ENCODE data around the gene C2orf68.

DNA sequence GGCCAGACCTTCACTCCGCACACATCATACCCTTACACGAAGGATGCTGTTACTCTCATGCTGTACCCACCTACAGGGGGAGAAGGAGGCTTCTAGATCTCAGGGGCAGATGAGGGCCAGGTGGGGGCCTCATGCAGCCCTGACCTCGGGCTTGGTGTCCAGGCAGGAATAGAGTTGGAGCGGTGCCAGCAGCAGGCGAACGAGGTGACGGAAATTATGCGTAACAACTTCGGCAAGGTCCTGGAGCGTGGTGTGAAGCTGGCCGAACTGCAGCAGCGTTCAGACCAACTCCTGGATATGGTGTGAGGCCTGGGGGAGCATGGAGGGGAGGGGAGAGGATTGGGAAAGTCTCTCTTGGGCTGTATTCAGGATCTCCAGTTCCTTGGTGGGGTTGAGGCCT lies 20.3 kb downstream of the C2orf68 start:
- TF ChIP-seq CTCF (IDR thresholded peaks at IDR 0.05) (no peak), POLR2AphosphoS5 (IDR thresholded peaks at IDR 0.05; ENCODE audit: low read depth, low read length) (no peak), TCF7L2 (IDR thresholded peaks at IDR 0.05; ENCODE audit: low read depth, low read length) (no peak), SIN3A (IDR thresholded peaks at IDR 0.05; ENCODE audit: borderline replicate concordance, insufficient read depth, low read depth, low read length) (no peak)
- TF ChIP-seq, protein P1, sequence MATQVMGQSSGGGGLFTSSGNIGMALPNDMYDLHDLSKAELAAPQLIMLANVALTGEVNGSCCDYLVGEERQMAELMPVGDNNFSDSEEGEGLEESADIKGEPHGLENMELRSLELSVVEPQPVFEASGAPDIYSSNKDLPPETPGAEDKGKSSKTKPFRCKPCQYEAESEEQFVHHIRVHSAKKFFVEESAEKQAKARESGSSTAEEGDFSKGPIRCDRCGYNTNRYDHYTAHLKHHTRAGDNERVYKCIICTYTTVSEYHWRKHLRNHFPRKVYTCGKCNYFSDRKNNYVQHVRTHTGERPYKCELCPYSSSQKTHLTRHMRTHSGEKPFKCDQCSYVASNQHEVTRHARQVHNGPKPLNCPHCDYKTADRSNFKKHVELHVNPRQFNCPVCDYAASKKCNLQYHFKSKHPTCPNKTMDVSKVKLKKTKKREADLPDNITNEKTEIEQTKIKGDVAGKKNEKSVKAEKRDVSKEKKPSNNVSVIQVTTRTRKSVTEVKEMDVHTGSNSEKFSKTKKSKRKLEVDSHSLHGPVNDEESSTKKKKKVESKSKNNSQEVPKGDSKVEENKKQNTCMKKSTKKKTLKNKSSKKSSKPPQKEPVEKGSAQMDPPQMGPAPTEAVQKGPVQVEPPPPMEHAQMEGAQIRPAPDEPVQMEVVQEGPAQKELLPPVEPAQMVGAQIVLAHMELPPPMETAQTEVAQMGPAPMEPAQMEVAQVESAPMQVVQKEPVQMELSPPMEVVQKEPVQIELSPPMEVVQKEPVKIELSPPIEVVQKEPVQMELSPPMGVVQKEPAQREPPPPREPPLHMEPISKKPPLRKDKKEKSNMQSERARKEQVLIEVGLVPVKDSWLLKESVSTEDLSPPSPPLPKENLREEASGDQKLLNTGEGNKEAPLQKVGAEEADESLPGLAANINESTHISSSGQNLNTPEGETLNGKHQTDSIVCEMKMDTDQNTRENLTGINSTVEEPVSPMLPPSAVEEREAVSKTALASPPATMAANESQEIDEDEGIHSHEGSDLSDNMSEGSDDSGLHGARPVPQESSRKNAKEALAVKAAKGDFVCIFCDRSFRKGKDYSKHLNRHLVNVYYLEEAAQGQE (IDR thresholded peaks at IDR 0.05; ENCODE audit: insufficient read depth in 1 of 2, low read depth in 2 of 2, low read length in 1 of 2), result no peak

Data from Panc1 (cell line).